Kidney epithelial cell (primary cell): ENCODE measurements around the gene VDR. TPM values are rescaled to one million over a fixed set of nuclear protein-coding genes. Genes with fewer than 3 reads are reported as not detected.

ENCODE experiments used
- DNase-seq: peaks from one replicate; pipeline ENCODE4 v3.0.0-alpha.2; 2010; ENCODE audit warnings: low read depth
- H3K27me3 ChIP-seq: 2 replicates; pipeline ENCODE4 v1.6.0; 2011; ENCODE audit warnings: low read length; ENCODE audit not compliant: control insufficient read depth, insufficient read depth
- H3K36me3 ChIP-seq: 2 replicates; pipeline ENCODE4 v1.5.1; 2011; ENCODE audit warnings: low read length; ENCODE audit not compliant: control insufficient read depth, insufficient read depth
- H3K4me3 ChIP-seq: 2 replicates; pipeline ENCODE4 v1.5.1; 2011; ENCODE audit warnings: low read depth, mild to moderate bottlenecking, control low read depth, low read length
- CTCF ChIP-seq: IDR thresholded peaks from 2 replicates; pipeline ENCODE4 v1.5.1; 2011; ENCODE audit warnings: mild to moderate bottlenecking, moderate library complexity, low read length, control low read depth, inconsistent platforms; ENCODE audit not compliant: insufficient read depth, poor library complexity, severe bottlenecking
- total RNA-seq: library from RNA; depleted of rRNA; stranded (reverse); fragments of >200 nt; gene quantifications from 2 replicates; pipeline ENCODE4 v1.2.3, GENCODE V29; 2015

VDR gene
- total RNA-seq, 1 donor from 2014 or later: 21.9 TPM

- no peaks in the 10 kb centered on the region for H3K36me3 ChIP-seq
- no peak for TF ChIP-seq CTCF
- DNase-seq: no peak
- H3K27me3 ChIP-seq: no peaks in the 10 kb centered on the region
- no peak overlapping the region for H3K4me3 ChIP-seq
These were observed 97.5 kb downstream of the VDR start for GRCh38 chr12:47807338-47807737.

GRCh38 chr12:47805417-47805816, 99.4 kb downstream of the VDR start:
- no peaks in the 10 kb centered on the region for H3K27me3 ChIP-seq
- DNase-seq: no peak
- no peak overlapping the region for H3K4me3 ChIP-seq
- H3K36me3 ChIP-seq: no peaks in the 10 kb centered on the region
- TF ChIP-seq CTCF: no peak

GRCh38 chr12:47804171-47804570, 100.6 kb downstream of the VDR start:
- Histone ChIP-seq H3K36me3 (no peaks in the 10 kb centered on the region), H3K4me3 (no peak overlapping the region), H3K27me3 (no peaks in the 10 kb centered on the region)
- no peak for DNase-seq
- TF ChIP-seq CTCF: no peak

- no peak for TF ChIP-seq CTCF
These were observed 101.5 kb downstream of the VDR start for GRCh38 chr12:47803191-47803875.

GRCh38 chr12:47802312-47802711, 102.5 kb downstream of the VDR start:
- Histone ChIP-seq H3K36me3 (peaks cover 3% of the 10 kb centered on the region), H3K4me3 (no peak overlapping the region), H3K27me3 (no peaks in the 10 kb centered on the region)
- no peak for DNase-seq
- TF ChIP-seq CTCF: peak; percentile 35

More at GRCh38 chr12:47803191-47803875, 101.5 kb downstream of the VDR start:
- H3K36me3 ChIP-seq: peaks cover 2% of the 10 kb centered on the region
- no peaks in the 10 kb centered on the region for H3K27me3 ChIP-seq
- H3K4me3 ChIP-seq: no peak overlapping the region
- no peak for DNase-seq

GRCh38 chr12:47801904-47802246, 102.9 kb downstream of the VDR start:
- Histone ChIP-seq H3K27me3 (no peaks in the 10 kb centered on the region), H3K36me3 (peaks cover 3% of the 10 kb centered on the region), H3K4me3 (no peak overlapping the region)
- no peak for TF ChIP-seq CTCF
- no peak for DNase-seq
